Astrocyte (in vitro differentiated cells and primary cell): ENCODE measurements around the gene TEX51. TPM values are rescaled to one million over a fixed set of nuclear protein-coding genes. Genes with fewer than 3 reads are reported as not detected.

Experiments
- DNase-seq: peaks from one replicate; pipeline ENCODE4 v3.0.0-alpha.2; 2010; ENCODE audit warnings: low read depth
- FAIRE-seq: peaks from 2 replicates; lab custom pipeline; 2011; peaks lifted over from hg19 to GRCh38; lab: Jason Lieb, UNC
- H2AFZ ChIP-seq: 2 replicates; pipeline ENCODE4 v1.6.0; 2012; ENCODE audit warnings: low read depth, low read length, inconsistent platforms
- H3K27ac ChIP-seq: 2 replicates; pipeline ENCODE4 v1.5.1; 2011; ENCODE audit warnings: low read depth, low read length, inconsistent platforms
- H3K27me3 ChIP-seq: 2 replicates; pipeline ENCODE4 v1.6.0; 2011; ENCODE audit warnings: low read length, inconsistent platforms; ENCODE audit not compliant: insufficient read depth
- H3K36me3 ChIP-seq: 2 replicates; pipeline ENCODE4 v1.5.1; 2011; ENCODE audit warnings: low read length, inconsistent platforms; ENCODE audit not compliant: insufficient read depth
- H3K4me1 ChIP-seq: 2 replicates; pipeline ENCODE4 v1.5.1; 2011; ENCODE audit warnings: low read length, inconsistent platforms; ENCODE audit not compliant: insufficient read depth
- H3K4me2 ChIP-seq: 2 replicates; pipeline ENCODE4 v1.6.0; 2012; ENCODE audit warnings: low read length, inconsistent platforms
- H3K4me3 ChIP-seq: 2 replicates; pipeline ENCODE4 v1.5.1; 2011; ENCODE audit warnings: low read depth, mild to moderate bottlenecking, low read length, inconsistent platforms; ENCODE audit not compliant: insufficient read depth
- H3K79me2 ChIP-seq: 2 replicates; pipeline ENCODE4 v1.6.0; 2012; ENCODE audit warnings: mild to moderate bottlenecking, low read length, inconsistent platforms; ENCODE audit not compliant: insufficient read depth
- H3K9ac ChIP-seq: 2 replicates; pipeline ENCODE4 v1.6.0; 2012; ENCODE audit warnings: mild to moderate bottlenecking, low read length, inconsistent platforms
- H3K9me3 ChIP-seq: 2 replicates; pipeline ENCODE4 v1.5.1; 2012; ENCODE audit warnings: low read depth, mild to moderate bottlenecking, low read length, inconsistent platforms; ENCODE audit not compliant: insufficient read depth
- H4K20me1 ChIP-seq: 2 replicates; pipeline ENCODE4 v1.6.0; 2012; ENCODE audit warnings: low read length, inconsistent platforms; ENCODE audit not compliant: insufficient read depth
- H3K27ac Mint-ChIP-seq: one replicate; pipeline ENCODE4 v1.8.0; 2021; ENCODE audit warnings: mild to moderate bottlenecking, mixed read lengths; ENCODE audit not compliant: unreplicated experiment
- H3K27me3 Mint-ChIP-seq: one replicate; pipeline ENCODE4 v1.8.0; 2021; ENCODE audit warnings: low read depth, mixed read lengths; ENCODE audit not compliant: unreplicated experiment
- H3K36me3 Mint-ChIP-seq: one replicate; pipeline ENCODE4 v1.8.0; 2021; ENCODE audit warnings: low read depth, mixed read lengths; ENCODE audit not compliant: unreplicated experiment
- H3K4me1 Mint-ChIP-seq: one replicate; pipeline ENCODE4 v1.8.0; 2021; ENCODE audit warnings: low read depth, mixed read lengths; ENCODE audit not compliant: unreplicated experiment
- H3K4me3 Mint-ChIP-seq: one replicate; pipeline ENCODE4 v1.8.0; 2021; ENCODE audit warnings: mild to moderate bottlenecking, moderate library complexity, mixed read lengths; ENCODE audit not compliant: unreplicated experiment
- H3K9me3 Mint-ChIP-seq: one replicate; pipeline ENCODE4 v1.8.0; 2021; ENCODE audit warnings: mild to moderate bottlenecking, mixed read lengths; ENCODE audit not compliant: unreplicated experiment
- CTCF ChIP-seq: IDR thresholded peaks from 2 replicates; pipeline ENCODE4 v1.5.1; 2011; ENCODE audit warnings: low read depth, mild to moderate bottlenecking, inconsistent platforms, low read length, moderate library complexity; ENCODE audit not compliant: insufficient read depth
- EZH2 ChIP-seq: IDR thresholded peaks from 2 replicates; pipeline ENCODE4 v1.6.1; 2012; ENCODE audit warnings: mild to moderate bottlenecking, low read length, inconsistent platforms; ENCODE audit not compliant: insufficient read depth
- total RNA-seq: library from RNA; stranded (reverse); gene quantifications from 2 replicates; pipeline ENCODE4 v1.2.1, GENCODE V29; 2021

TEX51 gene
- total RNA-seq, 1 donor from 2014 or later = not detected

GRCh38 chr2:126882736-126883665, 15.7 kb upstream of the TEX51 start:
- Histone ChIP-seq H3K9ac (no peak overlapping the region), H3K4me1 (peaks cover 6% of the 10 kb centered on the region), H3K27me3 (no peaks in the 10 kb centered on the region), H3K4me2 (no peak overlapping the region), H3K9me3 (peaks cover 10% of the 10 kb centered on the region), H3K36me3 (no peaks in the 10 kb centered on the region), H2AFZ (no peak overlapping the region), H3K27ac (no peak overlapping the region), H3K79me2 (no peaks in the 10 kb centered on the region), H4K20me1 (no peaks in the 10 kb centered on the region), H3K4me3 (no peak overlapping the region)
- TF ChIP-seq CTCF (no peak), EZH2 (no peak)
- H3K9me3 Mint-ChIP-seq = no peaks in the 10 kb centered on the region
- H3K27me3 Mint-ChIP-seq = peaks cover 18% of the 10 kb centered on the region
- H3K27ac Mint-ChIP-seq = no peak overlapping the region
- no peak for DNase-seq
- H3K36me3 Mint-ChIP-seq = no peaks in the 10 kb centered on the region
- no peak for FAIRE-seq
- H3K4me3 Mint-ChIP-seq = no peak overlapping the region
- no peaks in the 10 kb centered on the region for H3K4me1 Mint-ChIP-seq

GRCh38 chr2:126883666-126884040, 15.0 kb upstream of the TEX51 start:
- H3K4me3 ChIP-seq = no peak overlapping the region
- peaks cover 10% of the 10 kb centered on the region for H3K9me3 ChIP-seq
- H3K4me3 Mint-ChIP-seq = no peak overlapping the region
- peaks cover 1% of the 10 kb centered on the region for H3K27me3 ChIP-seq
- no peaks in the 10 kb centered on the region for H3K9me3 Mint-ChIP-seq
- no peaks in the 10 kb centered on the region for H4K20me1 ChIP-seq
- no peaks in the 10 kb centered on the region for H3K36me3 Mint-ChIP-seq
- no peak overlapping the region for H3K27ac Mint-ChIP-seq
- H3K27me3 Mint-ChIP-seq = peaks cover 24% of the 10 kb centered on the region
- no peak overlapping the region for H3K27ac ChIP-seq
- no peak overlapping the region for H2AFZ ChIP-seq
- no peak for DNase-seq
- FAIRE-seq = no peak
- no peaks in the 10 kb centered on the region for H3K4me1 Mint-ChIP-seq
- TF ChIP-seq CTCF (no peak), EZH2 (no peak)
- H3K36me3 ChIP-seq = no peaks in the 10 kb centered on the region
- no peak overlapping the region for H3K9ac ChIP-seq
- peaks cover 6% of the 10 kb centered on the region for H3K4me1 ChIP-seq
- H3K79me2 ChIP-seq = no peaks in the 10 kb centered on the region
- H3K4me2 ChIP-seq = no peak overlapping the region
